ENCODE measurements around the gene MALSU1.

DNA sequence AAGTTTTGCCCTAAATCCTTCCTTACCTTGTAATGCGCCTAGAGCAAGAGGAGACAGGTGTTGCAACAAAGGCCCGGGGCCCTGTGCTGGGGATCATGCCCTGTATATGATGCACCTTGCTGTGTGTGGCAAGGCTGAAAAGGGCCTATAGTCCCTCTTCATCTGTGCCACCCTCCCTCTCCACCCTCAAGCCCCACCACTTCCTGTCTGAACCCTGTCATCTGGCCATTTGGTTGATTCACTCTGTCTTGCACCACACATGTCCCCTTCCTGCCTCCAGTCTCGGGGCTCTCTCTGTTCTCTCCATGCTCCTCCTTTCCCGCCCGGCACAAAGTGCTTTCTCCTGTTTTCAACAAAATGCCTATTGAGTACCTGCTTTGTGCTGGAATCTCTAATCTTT is 11.5 kb upstream of the MALSU1 start:
- TF ChIP-seq POLR2A (IDR thresholded peaks at IDR 0.05) (no peak), CTCF (IDR thresholded peaks at IDR 0.05) (no peak)

All from right lobe of liver (tissue), 4 donors.